ENCODE results near the gene DEF6. TPM values are rescaled to one million over a fixed set of nuclear protein-coding genes. Genes with fewer than 3 reads are reported as not detected.

Gene DEF6
- total RNA-seq, 1 experiment from 2014 or later = 5.6 TPM

DNA sequence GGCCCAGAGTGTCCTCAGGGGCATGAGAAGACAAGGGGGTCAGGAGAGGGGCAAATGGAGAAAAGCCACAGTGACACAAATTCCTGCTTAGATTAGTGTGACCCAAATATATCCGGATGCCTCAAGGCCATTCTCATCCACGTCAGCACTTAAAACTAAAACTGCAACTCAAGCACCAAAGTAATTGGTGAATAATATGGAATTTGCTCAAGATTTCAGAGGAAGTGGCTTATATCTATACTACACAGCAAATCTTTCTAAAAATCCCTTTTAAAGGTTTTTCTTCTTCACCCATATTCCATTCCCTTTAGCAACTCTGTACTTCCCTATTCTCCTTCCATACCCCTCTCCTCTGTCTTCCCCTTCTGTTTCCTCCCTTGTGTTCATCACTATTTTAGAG, 15.2 kb downstream of the DEF6 start:
- peaks cover 25% of the 10 kb centered on the region for H3K27me3 Mint-ChIP-seq (ENCODE audit: low read depth)
- no peak overlapping the region for H3K4me3 Mint-ChIP-seq

More for the DNA sequence above, 15.2 kb downstream of the DEF6 start:
- Mint-ChIP-seq H3K36me3 (ENCODE audit: insufficient read depth in 1 of 3, low read depth in 3 of 3) (no peaks in the 10 kb centered on the region), H3K27ac (no peak overlapping the region), H3K4me1 (peaks cover 12 to 13% of the 10 kb centered on the region in 2 experiments), H3K9me3 (no peaks in the 10 kb centered on the region; a peak in 1 of 5 replicates)
- Histone ChIP-seq H3K4me1 (ENCODE audit: insufficient read depth, low read length) (no peaks in the 10 kb centered on the region), H3K79me2 (ENCODE audit: insufficient read depth, low read length) (no peaks in the 10 kb centered on the region), H2BK12ac (ENCODE audit: insufficient read length, low read depth, low read length) (no peak overlapping the region), H2BK15ac (ENCODE audit: low read depth, low read length) (no peak overlapping the region), H4K20me1 (ENCODE audit: control insufficient read depth, insufficient read depth, insufficient read length) (no peaks in the 10 kb centered on the region), H3K79me1 (ENCODE audit: insufficient read depth, low read depth, low read length, poor library complexity, severe bottlenecking) (no peaks in the 10 kb centered on the region), H4K8ac (replicated peaks; ENCODE audit: insufficient read length, low read depth, low read length) (no peak overlapping the region), H3K14ac (ENCODE audit: insufficient read depth, low read length) (no peak overlapping the region), H3K18ac (ENCODE audit: insufficient read length, low read depth, low read length) (no peak overlapping the region), H4K5ac (ENCODE audit: insufficient read length, low read depth, low read length) (no peak overlapping the region), H3K4ac (ENCODE audit: low read depth, low read length) (no peak overlapping the region), H3K56ac (ENCODE audit: insufficient read length, low read depth, low read length) (no peak overlapping the region), H3T11ph (ENCODE audit: low read length) (no peak overlapping the region), H2BK5ac (ENCODE audit: insufficient read length, low read length) (no peak overlapping the region), H3K9me3 (ENCODE audit: control insufficient read depth, low read depth, low read length) (no peaks in the 10 kb centered on the region), H3K23ac (ENCODE audit: insufficient read length, low read depth, low read length) (no peak overlapping the region), H2AK5ac (ENCODE audit: insufficient read length, low read length) (no peak overlapping the region), H3K23me2 (ENCODE audit: insufficient read length, low read depth, low read length, poor library complexity, severe bottlenecking) (peaks cover 2% of the 10 kb centered on the region), H2BK20ac (ENCODE audit: low read depth, low read length, poor library complexity, severe bottlenecking) (no peak overlapping the region), H3K27me3 (ENCODE audit: insufficient read depth, low read length) (peaks cover 3% of the 10 kb centered on the region; the same call in 1 of the 2 replicates), H2AFZ (ENCODE audit: low read length) (no peak overlapping the region), H3K9ac (ENCODE audit: extremely low read depth, insufficient read length, low read length) (no peak overlapping the region), H4K91ac (ENCODE audit: insufficient read length, low read depth, low read length) (no peak overlapping the region), H3K27ac (ENCODE audit: insufficient read length, low read depth, low read length) (no peak overlapping the region), H3K4me2 (ENCODE audit: insufficient read depth, insufficient read length, low read length) (no peak overlapping the region), H2BK120ac (ENCODE audit: low read depth, low read length, poor library complexity, severe bottlenecking) (no peak overlapping the region)
- no peak for DNase-seq
- TF ChIP-seq CTCF (conservative IDR thresholded peaks at IDR 0.05) = no peak
- WGBS (ENCODE audit: extremely low coverage, insufficient read length, low lambda C conversion rate) = no CpG with 5 or more reads among the region's 2 CpGs
